Skin epidermis (tissue), 12 donors: ENCODE results near the gene HYCC1.

Experiments
- H3K27ac ChIP-seq, 21 experiments: fragments of 200-600 bp; sonication (generic) in 11 of 21; one replicate each; pipeline ENCODE4 v1.5.0; 2020; ENCODE audit warnings: mild to moderate bottlenecking in 3 of 21, inconsistent platforms in 2 of 21, moderate library complexity in 2 of 21
- H3K4me3 ChIP-seq, 7 experiments: fragments of 200-600 bp; sonication (generic) in 2 of 7; one replicate each; pipeline ENCODE4 v1.5.0; 2020; ENCODE audit warnings: inconsistent platforms in 2 of 7, mild to moderate bottlenecking in 2 of 7, moderate library complexity in 1 of 7

HYCC1 gene

DNA sequence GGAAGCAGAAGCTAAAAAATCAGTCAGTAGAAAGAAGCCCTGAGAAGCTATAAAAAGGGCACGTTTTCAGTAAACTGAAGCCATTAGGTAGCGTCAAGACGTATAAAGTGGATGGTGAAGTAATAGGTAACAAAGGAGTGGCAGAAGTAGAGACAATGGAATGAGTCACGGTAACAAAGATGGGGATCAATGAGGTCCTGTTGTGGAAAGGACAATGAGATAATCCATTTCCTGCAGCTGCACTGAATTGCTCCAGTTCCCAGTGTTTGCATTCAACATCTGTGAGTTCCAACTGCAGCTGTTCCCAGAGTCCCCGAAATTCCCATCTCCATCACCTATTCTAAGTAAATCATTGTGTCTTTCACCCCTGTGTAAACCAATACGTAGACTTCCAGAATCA lies 4.8 kb upstream of the HYCC1 start:
- peak overlapping the region in 2 of 21 experiments; percentile 20 to 53 for H3K27ac ChIP-seq
- H3K4me3 ChIP-seq = no peak overlapping the region

DNA sequence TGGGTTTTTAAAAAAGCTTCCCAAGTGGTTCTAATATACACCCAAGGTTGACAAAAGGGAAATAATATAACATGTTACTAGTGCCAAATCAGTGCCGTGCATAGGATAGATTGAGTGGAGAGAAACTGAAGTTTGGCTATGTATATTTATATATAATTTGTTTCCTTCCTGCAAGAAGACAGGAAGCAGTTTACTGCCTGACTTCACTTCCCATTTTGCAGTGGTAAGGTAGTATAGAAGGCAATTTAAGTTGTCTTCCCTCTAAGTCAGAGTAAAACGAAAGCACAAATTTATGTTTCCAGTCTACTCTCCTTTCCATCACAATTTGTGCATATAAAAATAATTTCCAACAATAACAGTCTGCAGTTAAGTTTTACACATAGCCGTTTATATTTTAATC lies 3.4 kb upstream of the HYCC1 start:
- Histone ChIP-seq H3K27ac (peak overlapping the region in 1 of 21 experiments; percentile 3), H3K4me3 (no peak overlapping the region)

DNA sequence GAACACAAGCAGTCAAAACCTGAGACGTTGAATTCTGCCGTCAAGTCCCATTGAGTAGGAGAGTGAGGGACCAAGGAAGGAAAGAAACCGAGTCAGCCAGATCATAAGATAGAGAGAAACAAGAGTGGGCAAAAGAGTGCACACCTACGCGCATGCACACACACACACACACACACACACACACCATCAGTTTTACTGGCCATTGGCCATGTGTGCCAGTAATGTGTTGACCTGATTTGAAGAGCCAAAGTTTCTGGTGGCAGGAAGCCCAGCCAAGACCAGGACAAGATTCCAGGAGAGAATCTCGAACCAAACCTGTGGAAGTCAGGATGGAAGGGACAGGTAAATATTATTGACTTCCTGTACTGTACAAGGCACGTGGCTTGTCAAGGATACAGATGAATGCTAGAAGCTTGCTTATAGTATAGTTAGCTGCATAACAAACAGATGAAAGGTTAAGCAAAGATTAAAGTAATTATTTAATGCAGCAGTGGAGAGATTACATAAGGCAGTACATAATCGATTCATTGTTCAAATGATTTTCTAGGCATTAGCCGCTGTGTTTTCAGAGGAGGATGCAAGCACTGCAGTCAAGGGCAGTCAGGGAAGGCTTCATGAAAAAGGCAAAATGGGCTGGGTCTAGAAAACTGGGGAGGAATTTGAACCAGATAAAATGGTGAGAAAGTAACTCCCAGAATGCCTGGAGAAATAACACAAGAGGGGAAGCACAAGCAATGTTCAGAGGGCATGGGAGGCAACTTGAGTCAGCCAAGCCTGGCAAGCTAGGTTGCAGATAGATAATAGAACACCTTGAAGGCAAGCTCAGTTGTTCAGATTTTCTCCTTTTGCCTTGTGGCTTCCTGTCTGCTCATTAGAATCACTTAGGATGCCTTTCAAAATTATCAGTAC lies 2.7 kb upstream of the HYCC1 start:
- Histone ChIP-seq H3K27ac (peak overlapping the region in 1 of 21 experiments; percentile 3), H3K4me3 (no peak overlapping the region)

DNA sequence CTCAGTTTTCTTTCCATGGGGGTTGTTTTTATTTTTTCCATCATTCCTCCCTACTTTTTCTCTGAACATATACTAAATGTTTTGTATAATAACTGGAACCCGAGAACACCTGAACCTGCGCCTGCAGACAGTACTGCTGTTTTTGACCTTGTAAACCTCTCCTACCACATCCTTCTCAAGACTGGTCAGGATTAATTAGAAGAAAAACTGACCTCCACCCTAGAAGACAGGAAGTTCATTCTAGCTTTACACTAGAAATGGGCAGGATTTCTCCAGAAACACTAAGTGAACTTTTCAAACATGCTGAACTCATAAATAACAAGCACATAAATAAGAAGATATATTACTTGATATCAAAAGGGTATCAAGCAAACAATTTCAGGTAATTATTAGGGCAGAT lies 751 bp upstream of the HYCC1 start:
- H3K27ac ChIP-seq = peak overlapping the region in 1 of 21 experiments; percentile 47
- H3K4me3 ChIP-seq = no peak overlapping the region

DNA sequence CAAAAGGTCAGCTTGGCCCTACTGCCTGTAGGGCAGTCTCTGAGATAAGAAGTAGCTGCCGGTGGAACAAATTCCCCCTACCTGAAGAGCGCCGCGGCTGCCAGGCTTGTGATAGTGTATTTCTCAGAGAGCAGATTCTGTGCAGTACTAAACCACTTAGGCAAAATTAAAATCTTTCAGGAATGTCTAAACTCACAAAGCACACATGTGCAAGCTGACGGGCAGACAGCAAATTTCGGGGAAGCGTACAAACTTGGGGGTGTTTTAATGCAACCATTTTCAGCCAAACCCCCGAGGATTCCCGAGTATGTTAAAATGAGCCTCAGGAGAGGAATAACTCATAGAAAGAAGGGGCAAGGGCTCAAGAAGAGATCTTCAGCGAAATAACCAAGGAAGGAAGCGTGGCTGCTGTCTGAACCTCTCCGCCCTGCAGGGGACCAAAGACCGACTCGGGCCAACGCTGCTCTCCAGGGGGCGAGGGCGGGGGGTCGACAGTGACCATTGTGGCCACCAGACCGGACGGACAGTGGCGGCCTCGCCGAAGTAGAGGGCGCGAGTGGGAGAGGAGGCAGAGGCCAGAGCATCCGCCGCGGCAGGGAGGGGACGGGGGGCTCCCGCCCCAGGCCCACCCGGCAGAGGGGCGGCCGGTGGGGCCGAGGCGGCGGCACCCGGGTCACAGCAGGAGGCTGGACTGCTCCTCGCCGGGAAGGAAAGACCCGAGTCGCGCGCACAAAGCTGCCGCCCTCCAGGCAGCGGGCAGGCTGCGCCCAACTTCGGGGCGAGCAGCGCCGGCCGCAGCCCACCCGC lies 819 bp downstream of the HYCC1 start:
- Histone ChIP-seq H3K4me3 (peak overlapping the region; percentile 75 to 98 (median 92)), H3K27ac (peak overlapping the region; percentile 58 to 92 (median 84))

DNA sequence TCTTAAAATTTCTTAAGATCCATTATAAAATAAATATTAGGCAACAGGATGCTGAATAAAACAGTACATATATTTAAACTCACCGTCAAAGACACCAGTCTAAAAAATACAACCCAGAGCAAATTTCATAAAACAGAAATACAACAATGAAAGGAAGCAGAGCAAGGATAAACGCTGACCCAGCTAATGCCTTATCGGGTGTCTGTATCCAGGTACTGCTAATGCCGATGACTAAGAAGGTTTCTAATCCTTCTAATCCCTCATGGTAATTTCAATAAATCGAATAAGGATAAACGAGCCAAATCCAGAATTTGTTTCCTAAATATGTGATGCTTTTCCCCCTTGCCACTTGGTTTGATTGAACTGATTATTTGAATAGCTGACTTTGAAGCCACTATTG lies 1.7 kb downstream of the HYCC1 start:
- H3K4me3 ChIP-seq = peak overlapping the region; percentile 75 to 98 (median 92)
- H3K27ac ChIP-seq = no peak overlapping the region

DNA sequence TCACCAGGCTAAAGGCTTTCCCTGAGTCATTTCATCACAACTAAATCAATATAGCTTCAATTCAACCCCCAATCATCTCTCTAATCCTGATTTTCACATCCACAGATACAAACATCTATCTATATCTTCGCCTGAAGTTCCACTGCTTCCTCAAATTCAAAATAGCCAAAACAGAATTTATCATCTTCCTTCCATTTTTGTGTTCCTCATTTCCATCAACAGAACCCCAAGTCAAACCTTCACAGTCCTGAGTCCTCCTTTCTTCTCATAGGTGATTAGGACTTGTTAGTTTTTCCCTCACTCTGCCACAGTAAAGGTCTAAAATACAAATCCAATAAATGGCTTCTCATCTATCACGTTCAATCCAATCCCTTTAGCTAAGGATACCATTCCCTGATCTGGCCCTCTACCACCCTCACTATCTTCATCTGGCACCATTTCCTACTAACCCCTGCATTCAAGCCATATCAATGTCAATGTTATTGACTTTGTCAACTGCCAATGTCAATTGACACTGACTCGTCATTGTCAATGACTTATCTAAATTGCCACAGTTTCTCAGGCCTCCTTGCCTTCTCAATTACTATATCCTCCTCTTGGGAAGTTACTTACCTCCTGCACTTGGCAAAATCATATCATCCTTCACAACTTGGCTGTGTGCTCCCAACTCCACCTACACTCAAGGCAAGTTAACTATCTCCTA lies 2.6 kb downstream of the HYCC1 start:
- H3K4me3 ChIP-seq = no peak overlapping the region
- peak overlapping the region in 1 of 21 experiments; percentile 20 for H3K27ac ChIP-seq

DNA sequence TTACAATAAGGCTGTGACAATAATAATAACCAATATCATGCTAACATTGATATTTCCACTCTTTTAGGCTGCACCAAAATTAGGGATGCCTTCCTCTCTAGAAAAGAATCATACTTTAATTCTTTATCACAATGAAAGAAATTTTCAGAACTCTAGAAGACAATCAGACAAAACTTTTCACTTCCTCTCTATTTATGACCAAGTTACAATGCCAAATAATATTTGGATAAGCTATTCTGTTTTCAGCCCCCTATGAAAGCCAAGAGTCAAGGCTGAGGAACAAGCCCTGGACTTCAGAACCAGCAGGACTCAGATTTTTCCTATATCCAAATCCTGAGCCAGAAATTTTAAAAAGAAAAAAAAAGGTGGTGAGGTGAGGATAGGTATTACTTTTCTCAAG lies 4.6 kb downstream of the HYCC1 start:
- Histone ChIP-seq H3K4me3 (no peak overlapping the region), H3K27ac (peak overlapping the region in 2 of 21 experiments; percentile 8 to 60)

DNA sequence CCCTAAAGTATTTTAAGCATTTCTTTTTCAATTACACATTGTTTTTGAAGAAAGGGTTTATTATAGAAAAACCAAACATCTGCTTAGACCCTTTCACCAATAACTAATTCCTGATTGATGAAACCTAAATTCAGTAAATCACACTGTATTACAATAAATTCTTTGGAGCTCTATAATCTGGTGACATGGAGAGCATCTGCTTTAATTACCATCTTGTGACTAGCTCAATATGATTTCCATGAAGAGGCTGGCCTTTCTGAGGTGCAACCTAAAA lies 9.7 kb downstream of the HYCC1 start:
- Histone ChIP-seq H3K27ac (peak overlapping the region in 2 of 21 experiments; percentile 20 to 55), H3K4me3 (no peak overlapping the region)

DNA sequence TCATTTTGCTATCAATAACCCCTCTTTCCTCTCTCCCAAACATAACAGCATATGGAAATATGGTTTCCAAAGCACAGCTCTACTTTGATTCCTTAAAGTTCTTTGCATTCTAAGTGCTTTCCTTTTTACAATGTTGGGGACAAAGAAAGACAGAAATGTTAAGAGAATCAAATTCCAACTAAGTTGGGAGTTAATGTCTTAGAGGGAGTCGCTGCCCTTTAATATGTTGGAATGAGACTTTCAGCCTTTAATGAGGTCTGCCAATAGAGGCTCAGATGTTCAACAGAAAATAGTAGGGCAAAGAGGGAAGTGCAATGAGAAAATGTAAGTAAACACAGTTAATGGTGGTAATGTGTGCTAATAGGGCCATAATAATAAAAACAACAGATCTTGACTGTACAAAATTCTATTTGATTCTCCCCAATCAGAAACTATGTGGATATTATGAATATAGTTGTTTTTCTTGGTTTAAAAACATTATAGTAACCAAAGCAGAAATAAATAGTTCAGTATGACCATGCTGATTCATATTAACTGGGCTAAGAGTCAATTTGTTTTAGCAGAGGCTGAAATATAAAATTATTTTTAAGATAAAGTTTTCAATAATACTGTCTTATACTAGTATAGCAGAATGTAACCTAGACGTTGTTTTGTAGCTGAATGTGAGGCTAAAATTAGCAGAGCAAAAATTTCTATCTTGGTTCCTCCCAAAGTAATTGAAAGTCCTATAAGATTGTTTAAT lies 10.3 kb downstream of the HYCC1 start:
- H3K4me3 ChIP-seq = no peak overlapping the region
- peak overlapping the region in 4 of 21 experiments; percentile 5 to 55 (median 41) for H3K27ac ChIP-seq

DNA sequence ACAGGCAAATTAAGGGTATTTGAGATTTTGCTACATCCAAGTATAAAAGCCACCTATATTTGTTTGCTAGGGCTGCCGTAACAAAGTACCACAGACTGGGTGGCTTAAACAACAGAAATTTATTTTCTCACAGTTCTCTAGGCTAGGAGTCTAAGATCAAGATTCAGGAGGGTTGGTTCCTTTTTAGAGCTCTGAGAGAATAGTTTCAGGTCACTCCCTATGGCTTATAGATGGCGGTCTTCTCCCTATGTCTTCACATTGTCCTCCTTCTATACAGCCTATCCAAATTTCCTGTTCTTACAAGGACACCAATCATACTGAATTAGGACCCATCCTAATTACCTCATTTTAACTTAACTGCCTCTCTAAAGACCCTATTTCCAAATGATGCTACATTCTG lies 11.2 kb downstream of the HYCC1 start:
- Histone ChIP-seq H3K4me3 (no peak overlapping the region), H3K27ac (peak overlapping the region in 2 of 21 experiments; percentile 51 to 55)

DNA sequence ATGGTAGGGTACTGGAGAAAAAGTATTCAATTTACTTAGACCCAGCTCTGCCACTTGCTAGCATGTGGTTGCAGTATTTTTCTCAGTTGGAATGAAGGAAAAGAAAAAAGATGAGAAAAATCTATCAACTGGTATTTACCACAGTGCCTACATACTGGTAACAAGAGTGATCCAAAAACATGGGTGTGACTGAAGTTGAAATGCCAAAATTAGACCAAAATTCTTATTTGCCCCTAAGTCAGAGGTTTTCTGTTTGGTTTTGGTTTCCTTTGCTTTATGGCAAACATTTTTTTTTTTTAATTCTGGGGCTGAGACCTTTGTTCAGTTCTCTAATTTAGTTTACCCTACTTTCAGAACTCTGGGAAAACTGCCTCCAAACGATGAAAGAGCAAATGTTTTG lies 12.3 kb downstream of the HYCC1 start:
- Histone ChIP-seq H3K4me3 (no peak overlapping the region), H3K27ac (no peak overlapping the region)

DNA sequence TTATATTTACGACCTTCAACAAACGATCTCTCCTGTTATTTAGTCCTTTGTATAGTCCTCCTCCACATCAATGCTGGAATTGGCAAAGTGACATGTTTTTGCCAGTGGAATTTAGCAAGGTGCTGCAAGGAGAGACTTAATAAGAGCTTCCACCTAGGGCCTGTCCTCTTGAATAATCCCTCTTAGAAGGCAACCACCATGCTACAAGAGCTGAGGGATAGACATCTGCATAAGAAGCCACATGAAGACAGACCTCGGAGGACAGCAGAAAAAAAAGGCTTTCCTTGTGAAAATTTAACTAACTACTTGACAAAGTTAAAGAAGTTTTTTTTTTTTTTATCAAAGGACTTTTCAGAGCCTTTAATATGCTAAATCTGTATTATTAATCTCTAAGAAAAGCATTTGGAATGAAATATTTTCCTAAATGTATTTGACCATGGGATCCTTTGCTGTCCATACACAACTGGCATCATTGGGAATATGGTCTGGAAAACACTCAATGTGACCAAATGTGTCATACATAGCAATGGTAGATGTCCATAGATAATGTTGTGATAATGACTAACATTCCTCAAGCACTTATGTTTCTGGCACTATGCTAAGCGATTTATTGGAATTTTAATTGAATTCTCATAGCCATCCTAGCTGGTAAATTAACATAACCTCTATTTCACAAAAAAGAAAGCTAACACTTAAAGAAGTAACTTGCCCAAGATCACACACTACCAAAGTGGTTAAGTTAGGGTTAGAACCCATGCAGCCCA lies 13.2 kb downstream of the HYCC1 start:
- Histone ChIP-seq H3K4me3 (no peak overlapping the region), H3K27ac (no peak overlapping the region)

DNA sequence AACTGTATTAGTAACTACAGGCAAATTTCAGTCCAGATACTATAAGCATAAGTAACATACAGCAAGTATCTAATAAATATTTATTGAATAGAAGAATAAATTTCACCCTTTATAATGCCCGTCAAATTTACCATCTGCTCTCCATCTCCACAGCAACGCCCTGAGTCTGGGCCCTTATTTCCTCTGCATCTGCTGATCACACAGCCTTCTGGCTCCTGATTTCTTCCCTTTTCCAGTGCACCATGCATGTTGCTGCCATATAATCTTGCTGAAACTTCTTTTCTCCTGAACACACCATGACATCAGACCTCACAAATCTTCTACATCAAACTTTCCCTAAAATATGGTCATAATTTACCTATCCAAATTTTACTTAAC lies 15.4 kb downstream of the HYCC1 start:
- no peak overlapping the region for H3K27ac ChIP-seq

DNA sequence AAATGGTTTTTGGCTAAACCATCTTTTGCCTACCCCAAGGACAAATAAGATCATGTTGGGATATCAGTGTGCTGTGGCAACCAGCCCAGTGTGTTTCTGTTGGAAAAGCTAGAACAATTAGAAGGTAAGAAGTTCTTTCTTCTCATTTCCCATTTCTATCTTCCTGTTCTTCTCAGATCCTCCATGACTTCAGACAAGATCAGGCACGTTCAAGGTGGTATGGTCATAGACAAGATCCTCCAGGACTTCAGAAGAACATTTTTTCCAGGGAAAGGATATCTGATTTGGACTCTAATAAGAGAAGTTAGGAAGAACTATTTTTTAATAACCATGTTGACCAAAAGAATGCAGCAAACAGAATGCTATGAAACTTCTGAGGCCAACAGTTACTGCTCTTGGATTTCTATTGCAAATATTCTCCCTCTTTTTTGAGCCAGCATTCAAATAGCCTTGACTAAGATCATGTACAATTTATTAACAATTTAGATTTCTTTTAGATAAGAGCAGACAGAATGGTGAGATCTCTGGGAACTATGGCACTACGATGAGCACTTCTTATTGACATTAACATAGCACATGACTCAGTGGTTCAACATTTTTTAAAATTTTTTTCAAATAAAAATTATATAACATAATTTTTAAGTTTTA lies 15.9 kb downstream of the HYCC1 start:
- H3K27ac ChIP-seq = no peak overlapping the region
- no peak overlapping the region for H3K4me3 ChIP-seq

More for the DNA sequence above, 15.4 kb downstream of the HYCC1 start:
- no peak overlapping the region for H3K4me3 ChIP-seq

DNA sequence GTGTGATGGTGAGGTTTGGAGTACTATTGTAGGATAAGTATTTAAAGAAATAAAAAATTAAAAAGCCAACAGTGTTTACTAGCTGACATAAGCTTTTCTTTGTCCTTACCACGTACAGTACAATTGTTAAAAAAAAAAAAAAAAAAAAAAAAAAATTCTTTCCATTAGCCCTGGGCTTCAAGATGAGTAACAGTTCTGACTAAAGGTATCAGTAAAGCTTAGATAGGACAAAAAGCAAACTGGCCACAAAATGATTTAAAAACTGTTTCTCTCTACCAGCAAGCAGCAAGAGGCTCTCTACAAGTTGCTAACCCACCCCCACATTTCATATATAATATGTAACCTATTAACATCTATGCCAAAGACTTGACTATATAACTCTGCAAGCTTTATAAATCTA lies 17.5 kb downstream of the HYCC1 start:
- no peak overlapping the region for H3K4me3 ChIP-seq
- H3K27ac ChIP-seq = no peak overlapping the region

DNA sequence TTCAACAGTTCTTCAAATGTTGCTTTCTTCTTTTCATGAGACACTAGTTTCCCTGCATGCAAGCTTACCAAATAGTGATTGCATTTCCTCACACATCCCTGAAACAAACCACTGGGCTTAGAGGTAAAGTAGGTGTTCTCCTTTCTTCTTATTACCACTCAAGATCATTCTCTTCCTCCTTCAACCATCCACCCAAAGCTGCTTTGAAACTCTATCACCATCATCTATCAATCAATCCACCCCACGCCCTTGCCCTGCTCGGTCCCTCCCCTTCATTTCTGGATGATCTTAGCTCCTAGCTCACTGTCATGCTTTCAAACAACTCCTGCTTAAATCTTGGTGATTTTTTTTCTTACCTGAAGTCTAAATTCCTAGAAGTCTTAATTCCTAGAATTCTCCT lies 18.9 kb downstream of the HYCC1 start:
- no peak overlapping the region for H3K4me3 ChIP-seq
- H3K27ac ChIP-seq = no peak overlapping the region
